Hepatocyte (in vitro differentiated cells): Measurements from ENCODE around the gene ARAP1.

Source experiments
- EZH2 ChIP-seq: fragments of 200-600 bp; sonication (generic); IDR thresholded peaks from 2 replicates; pipeline ENCODE4 v1.6.1; 2016; ENCODE audit warnings: antibody characterized with exemption, mild to moderate bottlenecking, borderline replicate concordance
- EZH2phosphoT487 ChIP-seq: fragments of 200-600 bp; sonication (generic); IDR thresholded peaks from one replicate; pipeline ENCODE4 v1.6.1; 2018; ENCODE audit warnings: antibody characterized with exemption, mild to moderate bottlenecking, low read depth, moderate library complexity; ENCODE audit not compliant: unreplicated experiment, severe bottlenecking
- TF ChIP-seq, protein P1 (sequence below): fragments of 200-600 bp; sonication (generic); IDR thresholded peaks from 2 replicates; pipeline ENCODE4 v1.5.1; 2016; ENCODE audit warnings: antibody characterized with exemption, mild to moderate bottlenecking; ENCODE audit not compliant: poor library complexity

DNA sequence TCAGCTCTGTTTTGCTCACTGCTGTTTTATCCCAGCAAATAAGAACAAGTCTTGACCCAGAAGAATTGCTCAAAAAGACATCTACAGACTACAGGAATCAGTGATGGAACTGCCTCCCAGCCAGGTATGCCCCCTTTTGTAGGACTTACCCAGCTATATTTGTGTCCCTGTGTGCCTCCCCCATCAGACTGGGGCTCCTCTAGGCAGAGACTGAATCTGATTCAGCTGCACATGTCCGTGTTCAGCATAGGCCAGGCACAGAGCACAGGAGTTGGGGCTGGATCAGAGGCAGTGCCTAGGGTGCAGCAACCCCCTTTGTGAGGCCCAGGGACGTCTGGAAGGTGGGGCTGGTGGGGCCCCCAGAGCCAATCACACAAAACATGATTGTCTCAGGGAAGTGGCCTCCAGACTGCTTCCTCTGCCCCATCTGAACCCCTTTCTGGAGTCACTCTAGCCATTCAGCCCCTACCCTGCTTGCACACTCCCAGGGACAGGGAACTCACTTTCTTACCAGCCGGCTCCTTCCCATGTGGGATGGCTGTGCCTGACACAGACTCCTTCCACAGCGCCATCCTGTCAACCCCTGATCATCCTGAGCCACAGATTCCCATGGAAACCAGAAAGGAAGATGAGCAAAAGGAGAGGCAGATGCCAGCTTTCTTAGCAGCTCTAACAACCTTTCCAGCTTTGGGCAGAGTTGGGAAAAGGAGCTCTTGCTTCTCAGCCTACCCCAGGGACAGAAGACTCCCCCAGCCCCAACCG lies 102.8 kb downstream of the ARAP1 start:
- TF ChIP-seq, protein P1, sequence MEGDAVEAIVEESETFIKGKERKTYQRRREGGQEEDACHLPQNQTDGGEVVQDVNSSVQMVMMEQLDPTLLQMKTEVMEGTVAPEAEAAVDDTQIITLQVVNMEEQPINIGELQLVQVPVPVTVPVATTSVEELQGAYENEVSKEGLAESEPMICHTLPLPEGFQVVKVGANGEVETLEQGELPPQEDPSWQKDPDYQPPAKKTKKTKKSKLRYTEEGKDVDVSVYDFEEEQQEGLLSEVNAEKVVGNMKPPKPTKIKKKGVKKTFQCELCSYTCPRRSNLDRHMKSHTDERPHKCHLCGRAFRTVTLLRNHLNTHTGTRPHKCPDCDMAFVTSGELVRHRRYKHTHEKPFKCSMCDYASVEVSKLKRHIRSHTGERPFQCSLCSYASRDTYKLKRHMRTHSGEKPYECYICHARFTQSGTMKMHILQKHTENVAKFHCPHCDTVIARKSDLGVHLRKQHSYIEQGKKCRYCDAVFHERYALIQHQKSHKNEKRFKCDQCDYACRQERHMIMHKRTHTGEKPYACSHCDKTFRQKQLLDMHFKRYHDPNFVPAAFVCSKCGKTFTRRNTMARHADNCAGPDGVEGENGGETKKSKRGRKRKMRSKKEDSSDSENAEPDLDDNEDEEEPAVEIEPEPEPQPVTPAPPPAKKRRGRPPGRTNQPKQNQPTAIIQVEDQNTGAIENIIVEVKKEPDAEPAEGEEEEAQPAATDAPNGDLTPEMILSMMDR, result no peak
- TF ChIP-seq EZH2 (no peak), EZH2phosphoT487 (no peak)
